IMR-90 (cell line): ENCODE data around the gene TMEM247. TPM values are rescaled to one million over a fixed set of nuclear protein-coding genes. Genes with fewer than 3 reads are reported as not detected.

Experiments used
- ATAC-seq: fragments of 200-7000 bp; cut with Tn5 transposase; 2 replicates; pipeline ENCODE4 v1.9.1; 2020; ENCODE audit warnings: low read depth, mild to moderate bottlenecking, moderate library complexity
- BruUV-seq: library from RNA; stranded (reverse); fragments of 400-500 nt; replicated peaks from 2 replicates; lab custom pipeline; 2021; lab: Mats Ljungman, UMichigan
- CTCF ChIA-PET: fragments of 300-600 bp; formaldehyde crosslinking; extraction: SDS; loops from one replicate; lab custom pipeline; 2021; ENCODE audit warnings: antibody characterized with exemption; lab: Yijun Ruan, JAX
- POLR2A ChIA-PET: fragments of 300-600 bp; sonication (Branson Sonifier 250); formaldehyde crosslinking; loops from one replicate; lab custom pipeline; 2022; ENCODE audit warnings: antibody characterized with exemption; ENCODE audit not compliant: unreplicated experiment; lab: Charles Lee
- DNase-seq: peaks from one replicate; pipeline ENCODE4 v3.0.0; 2013
- H2AFZ ChIP-seq: replicated peaks from 2 replicates; pipeline ENCODE3; 2013; ENCODE audit warnings: low read length, mild to moderate bottlenecking; ENCODE audit not compliant: poor library complexity
- H2AK5ac ChIP-seq: 2 replicates; pipeline ENCODE4 v1.6.1; 2013; ENCODE audit warnings: low read depth, low read length, inconsistent platforms
- H2AK9ac ChIP-seq: replicated peaks from 2 replicates; pipeline ENCODE3; 2013; ENCODE audit warnings: mild to moderate bottlenecking, low read depth, low read length, moderate library complexity; ENCODE audit not compliant: poor library complexity
- H2BK120ac ChIP-seq: 2 replicates; pipeline ENCODE4 v1.6.1; 2013; ENCODE audit warnings: low read depth, low read length, inconsistent platforms
- H2BK15ac ChIP-seq: 3 replicates; pipeline ENCODE4 v1.6.1; 2013; ENCODE audit warnings: low read depth, low read length, inconsistent platforms
- H2BK20ac ChIP-seq: 2 replicates; pipeline ENCODE4 v1.6.1; 2013; ENCODE audit warnings: low read depth, mild to moderate bottlenecking, inconsistent platforms, low read length, moderate library complexity
- H2BK5ac ChIP-seq: 2 replicates; pipeline ENCODE4 v1.6.1; 2013; ENCODE audit warnings: mild to moderate bottlenecking, low read depth, low read length, inconsistent platforms; ENCODE audit not compliant: poor library complexity, severe bottlenecking
- H3K14ac ChIP-seq: replicated peaks from 2 replicates; pipeline ENCODE4 v1.6.1; 2013; ENCODE audit warnings: low read depth, low read length, inconsistent platforms
- H3K18ac ChIP-seq: 2 replicates; pipeline ENCODE4 v1.6.1; 2013; ENCODE audit warnings: low read depth, low read length, control low read depth
- H3K23ac ChIP-seq: 2 replicates; pipeline ENCODE4 v1.6.1; 2013; ENCODE audit warnings: low read depth, low read length, inconsistent platforms
- H3K27ac ChIP-seq: 2 replicates; pipeline ENCODE4 v1.5.1; 2013; ENCODE audit warnings: mild to moderate bottlenecking, control low read depth, low read length; ENCODE audit not compliant: insufficient read depth
- H3K27me3 ChIP-seq: 2 replicates; pipeline ENCODE4 v1.6.1; 2013; ENCODE audit warnings: low read length; ENCODE audit not compliant: control insufficient read depth, insufficient read depth
- H3K36me3 ChIP-seq: 2 replicates; pipeline ENCODE4 v1.6.1; 2013; ENCODE audit warnings: low read length, mixed read lengths; ENCODE audit not compliant: control insufficient read depth, insufficient read depth
- H3K4ac ChIP-seq: 2 replicates; pipeline ENCODE4 v1.6.1; 2013; ENCODE audit warnings: low read depth, low read length, inconsistent platforms
- H3K4me1 ChIP-seq: 2 replicates; pipeline ENCODE4 v1.6.1; 2013; ENCODE audit warnings: low read length, mixed read lengths; ENCODE audit not compliant: control insufficient read depth, insufficient read depth
- H3K4me2 ChIP-seq: 2 replicates; pipeline ENCODE4 v1.6.1; 2013; ENCODE audit warnings: low read depth, mild to moderate bottlenecking, control low read depth, low read length, moderate library complexity
- H3K4me3 ChIP-seq: 2 replicates; pipeline ENCODE4 v1.5.1; 2013; ENCODE audit warnings: low read depth, mild to moderate bottlenecking, control low read depth, low read length, moderate library complexity; ENCODE audit not compliant: insufficient read depth
- H3K56ac ChIP-seq: 2 replicates; pipeline ENCODE4 v1.6.1; 2013; ENCODE audit warnings: low read length, inconsistent platforms; ENCODE audit not compliant: insufficient read depth; ENCODE audit errors: extremely low read depth
- H3K79me1 ChIP-seq, 2 experiments: 2 replicates each; pipeline ENCODE4 v1.6.1; 2013; ENCODE audit warnings: low read length in 2 of 2, inconsistent platforms in 1 of 2, low read depth in 1 of 2
- H3K9ac ChIP-seq: 2 replicates; pipeline ENCODE4 v1.6.1; 2013; ENCODE audit warnings: low read depth, low read length, control low read depth
- H3K9me1 ChIP-seq: 2 replicates; pipeline ENCODE4 v1.6.1; 2013; ENCODE audit warnings: low read length, inconsistent platforms; ENCODE audit not compliant: insufficient read depth
- H3K9me3 ChIP-seq: 2 replicates; pipeline ENCODE4 v1.6.1; 2013; ENCODE audit warnings: low read length; ENCODE audit not compliant: control insufficient read depth, insufficient read depth
- H4K20me1 ChIP-seq: 2 replicates; pipeline ENCODE4 v1.6.1; 2013; ENCODE audit warnings: low read length, inconsistent platforms; ENCODE audit not compliant: insufficient read depth
- H4K5ac ChIP-seq: 2 replicates; pipeline ENCODE4 v1.6.1; 2013; ENCODE audit warnings: mild to moderate bottlenecking, low read depth, low read length, control low read depth
- H4K8ac ChIP-seq, 2 experiments: 2 replicates each; pipeline ENCODE4 v1.6.1; 2013; ENCODE audit warnings: low read depth in 2 of 2, low read length in 2 of 2, control low read depth in 1 of 2, inconsistent platforms in 1 of 2
- H4K91ac ChIP-seq: 2 replicates; pipeline ENCODE4 v1.6.1; 2013; ENCODE audit warnings: low read depth, low read length, inconsistent platforms; ENCODE audit not compliant: insufficient read depth
- MAFK ChIP-seq: IDR thresholded peaks from 2 replicates; pipeline ENCODE4 v1.6.1; 2012; ENCODE audit warnings: low read depth, low read length, improper control_type of control experiment
- RFX5 ChIP-seq: IDR thresholded peaks from 2 replicates; pipeline ENCODE4 v1.8.0; 2012; ENCODE audit warnings: low read depth, mild to moderate bottlenecking, low read length, moderate library complexity
- WGBS, 2 experiments: methylation state at CpG; one replicate each; pipeline versions ENCODE4 v1.1.5 to v1.1.7; 2013; ENCODE audit warnings: missing lambda C conversion rate in 2 of 2; ENCODE audit not compliant: insufficient read length in 1 of 2; ENCODE audit errors: extremely low coverage in 2 of 2; 5-methylcytosine and 5-hydroxymethylcytosine counted together
- dilution Hi-C: fragments of 300-500 bp; cut with HindIII; formaldehyde crosslinking; loops from one replicate; pipeline ENCODE4 v1.14.3; 2018; ENCODE audit warnings: low sequenced_read_pairs; ENCODE audit not compliant: unreplicated experiment
- in situ Hi-C: fragments of 300-500 bp; cut with MboI; formaldehyde crosslinking; loops from 3 replicates; pipeline ENCODE4 v1.14.3; 2019; ENCODE audit warnings: low sequenced_read_pairs, inconsistent platforms, mixed read lengths
- intact Hi-C: fragments of 100-400 bp; cut with micrococcal nuclease; formaldehyde crosslinking; loops from 2 replicates; pipeline ENCODE4 v1.10.0; 2022
- polyA plus RNA-seq, 3 experiments: library from polyadenylated mRNA; depleted of rRNA; stranded (reverse); fragments of >200 nt; gene quantifications; 2 replicates each; pipeline ENCODE4 v1.2.3, GENCODE V29; 2012; ENCODE audit warnings: low replicate concordance in 1 of 3
- total RNA-seq: library from RNA; depleted of rRNA; stranded (reverse); fragments of >200 nt; gene quantifications from 2 replicates; pipeline ENCODE4 v1.2.3, GENCODE V29; 2012
- TF ChIP-seq, protein P1 (sequence below): fragments of 150-350 bp; IDR thresholded peaks from 2 replicates; pipeline ENCODE4 v1.6.1; 2017; ENCODE audit warnings: mild to moderate bottlenecking, antibody characterized with exemption, low read length, low read depth

Gene TMEM247
- total and polyA plus RNA-seq, 2 of the 4 experiments (the other 2 are of a cell fraction) = not detected

DNA sequence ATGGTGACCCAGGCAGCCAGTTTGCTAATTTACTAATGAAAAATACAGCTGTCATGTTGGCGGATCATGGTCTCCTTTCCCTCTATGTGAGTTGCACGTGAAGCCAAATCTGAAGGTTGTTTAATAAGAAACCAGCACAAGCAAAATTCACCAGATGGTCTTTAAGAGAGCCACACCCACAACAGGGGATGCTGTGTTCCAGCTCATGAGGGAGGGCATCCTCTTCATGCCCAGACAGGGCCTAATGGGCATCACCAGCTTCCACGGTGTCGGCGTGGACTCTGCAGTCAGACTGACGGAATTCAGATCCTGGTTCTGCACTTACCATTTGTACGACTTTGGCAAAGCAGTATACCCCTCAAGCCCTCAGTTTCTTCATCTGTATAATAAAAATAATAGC is 39.9 kb downstream of the TMEM247 start:
- H3K36me3 ChIP-seq = no peaks in the 10 kb centered on the region

More for the DNA sequence above, 39.9 kb downstream of the TMEM247 start:
- peaks cover 2% of the 10 kb centered on the region; the same call in 1 of the 2 replicates for H3K4me1 ChIP-seq
- H3K4me2 ChIP-seq = no peak overlapping the region
- H4K5ac ChIP-seq = no peak overlapping the region
- no peak overlapping the region for H2AFZ ChIP-seq
- H3K27ac ChIP-seq = no peak overlapping the region
- CTCF ChIA-PET = no interaction called here
- DNase-seq = no peak
- in situ Hi-C loops = no loop called here
- H2BK15ac ChIP-seq = no peak overlapping the region
- H2AK5ac ChIP-seq = no peak overlapping the region
- ATAC-seq = no peak
- no peak overlapping the region for H3K4ac ChIP-seq
- no TSS peak for BruUV-seq
- H3K23ac ChIP-seq = no peak overlapping the region
- H3K9ac ChIP-seq = no peak overlapping the region
- no peak overlapping the region for H3K56ac ChIP-seq
- dilution Hi-C loops = no loop called here
- H3K18ac ChIP-seq = no peak overlapping the region
- H4K8ac ChIP-seq = no peak overlapping the region
- H3K9me1 ChIP-seq = 0 out of 2 replicates have a peak, but pooled peaks cover 5% of the 10 kb centered on the region
- H3K27me3 ChIP-seq = no peaks in the 10 kb centered on the region
- 60% methylated on average over 1 of the region's 7 CpGs; no CpG with 5 or more reads in 1 of the 2 experiments for WGBS, 2 experiments
- no peak overlapping the region for H4K91ac ChIP-seq
- no peak for TF ChIP-seq MAFK
- TF ChIP-seq, protein P1, sequence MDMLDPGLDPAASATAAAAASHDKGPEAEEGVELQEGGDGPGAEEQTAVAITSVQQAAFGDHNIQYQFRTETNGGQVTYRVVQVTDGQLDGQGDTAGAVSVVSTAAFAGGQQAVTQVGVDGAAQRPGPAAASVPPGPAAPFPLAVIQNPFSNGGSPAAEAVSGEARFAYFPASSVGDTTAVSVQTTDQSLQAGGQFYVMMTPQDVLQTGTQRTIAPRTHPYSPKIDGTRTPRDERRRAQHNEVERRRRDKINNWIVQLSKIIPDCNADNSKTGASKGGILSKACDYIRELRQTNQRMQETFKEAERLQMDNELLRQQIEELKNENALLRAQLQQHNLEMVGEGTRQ = no peak
- no peak for TF ChIP-seq RFX5
- POLR2A ChIA-PET = no interaction called here
- H2BK20ac ChIP-seq = no peak overlapping the region
- H3K4me3 ChIP-seq = no peak overlapping the region
- H3K79me1 ChIP-seq = no peaks in the 10 kb centered on the region
- H3K9me3 ChIP-seq = peaks cover 4% of the 10 kb centered on the region
- no peak overlapping the region for H2BK120ac ChIP-seq
- H4K20me1 ChIP-seq = no peaks in the 10 kb centered on the region
- no peak overlapping the region for H2BK5ac ChIP-seq
- H3K14ac ChIP-seq = no peak overlapping the region
- intact Hi-C loops = no loop called here
- H2AK9ac ChIP-seq = no peak overlapping the region
